ENCODE results near the gene EML3.

DNA sequence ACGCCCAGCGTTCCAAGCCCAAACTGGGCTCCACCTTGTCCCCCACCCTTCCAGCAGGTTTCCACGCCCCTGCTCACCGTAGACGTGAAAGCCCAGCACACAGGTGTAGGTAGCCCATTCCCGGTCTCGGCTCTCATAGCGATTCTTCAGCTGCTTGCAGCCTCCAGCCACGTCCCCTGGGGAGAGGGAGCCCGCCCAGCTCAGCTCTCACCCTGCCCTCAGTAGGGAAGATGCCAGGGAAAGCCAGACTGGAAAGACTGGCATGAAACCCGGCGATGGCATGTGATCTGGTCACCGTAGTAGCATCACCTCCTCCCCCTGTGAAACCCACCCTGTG, 9.5 kb downstream of the EML3 start:
- TF ChIP-seq CTCF (IDR thresholded peaks at IDR 0.05) (no peak), POLR2A (IDR thresholded peaks at IDR 0.05) (no peak)

All from lower leg skin (tissue), 3 donors.